H9 (cell line): ENCODE results near the gene TMEM266. TPM values are rescaled to one million over a fixed set of nuclear protein-coding genes. Genes with fewer than 3 reads are reported as not detected.

Source experiments
- DNase-seq: peaks from one replicate; pipeline ENCODE4 v3.0.0-alpha.2; 2017
- H2AFZ ChIP-seq: one replicate; pipeline ENCODE4 v1.6.1; 2013; ENCODE audit warnings: mild to moderate bottlenecking, low read length, control low read depth, moderate library complexity
- H2AK5ac ChIP-seq: 2 replicates; pipeline ENCODE4 v1.6.1; 2013; ENCODE audit warnings: low read length, control low read depth, mixed read lengths; ENCODE audit not compliant: insufficient read length
- H2BK120ac ChIP-seq: one replicate; pipeline ENCODE4 v1.6.1; 2013; ENCODE audit warnings: low read depth, mild to moderate bottlenecking, low read length, control low read depth, inconsistent platforms; ENCODE audit not compliant: poor library complexity, severe bottlenecking
- H2BK12ac ChIP-seq: 2 replicates; pipeline ENCODE4 v1.6.1; 2013; ENCODE audit warnings: low read length, control low read depth, mixed read lengths, low read depth; ENCODE audit not compliant: insufficient read length
- H2BK15ac ChIP-seq: 2 replicates; pipeline ENCODE4 v1.6.1; 2013; ENCODE audit warnings: low read depth, low read length, control low read depth
- H2BK20ac ChIP-seq: one replicate; pipeline ENCODE4 v1.6.1; 2013; ENCODE audit warnings: low read depth, mild to moderate bottlenecking, low read length, control low read depth, inconsistent platforms; ENCODE audit not compliant: poor library complexity, severe bottlenecking
- H2BK5ac ChIP-seq: 2 replicates; pipeline ENCODE4 v1.6.1; 2013; ENCODE audit warnings: low read length, control low read depth, mixed read lengths; ENCODE audit not compliant: insufficient read length
- H3K14ac ChIP-seq: 2 replicates; pipeline ENCODE4 v1.6.1; 2013; ENCODE audit warnings: low read length, control low read depth; ENCODE audit not compliant: insufficient read depth
- H3K18ac ChIP-seq: 2 replicates; pipeline ENCODE4 v1.6.1; 2013; ENCODE audit warnings: low read depth, mild to moderate bottlenecking, mixed read lengths, low read length, control low read depth; ENCODE audit not compliant: insufficient read length
- H3K23ac ChIP-seq: 2 replicates; pipeline ENCODE4 v1.6.1; 2013; ENCODE audit warnings: low read length, control low read depth, mixed read lengths, low read depth; ENCODE audit not compliant: insufficient read length
- H3K23me2 ChIP-seq: 2 replicates; pipeline ENCODE4 v1.6.1; 2013; ENCODE audit warnings: low read depth, mild to moderate bottlenecking, mixed read lengths, low read length, control low read depth; ENCODE audit not compliant: insufficient read length, poor library complexity, severe bottlenecking
- H3K27ac ChIP-seq: 2 replicates; pipeline ENCODE4 v1.5.1; 2013; ENCODE audit warnings: low read length, control low read depth, mixed read lengths, low read depth; ENCODE audit not compliant: insufficient read length
- H3K27me3 ChIP-seq: 2 replicates; pipeline ENCODE4 v1.6.1; 2013; ENCODE audit warnings: low read length, control low read depth, inconsistent platforms; ENCODE audit not compliant: insufficient read depth
- H3K4ac ChIP-seq: 2 replicates; pipeline ENCODE4 v1.6.1; 2013; ENCODE audit warnings: low read depth, mild to moderate bottlenecking, control low read depth, inconsistent platforms, low read length, moderate library complexity
- H3K4me1 ChIP-seq: 2 replicates; pipeline ENCODE4 v1.6.1; 2013; ENCODE audit warnings: low read length, control low read depth, inconsistent platforms; ENCODE audit not compliant: insufficient read depth
- H3K4me2 ChIP-seq: 2 replicates; pipeline ENCODE4 v1.6.1; 2013; ENCODE audit warnings: low read length, control low read depth, mixed read lengths; ENCODE audit not compliant: insufficient read length, insufficient read depth
- H3K56ac ChIP-seq: 2 replicates; pipeline ENCODE4 v1.6.1; 2013; ENCODE audit warnings: low read depth, mild to moderate bottlenecking, mixed read lengths, low read length, control low read depth; ENCODE audit not compliant: insufficient read length
- H3K79me1 ChIP-seq: 2 replicates; pipeline ENCODE4 v1.6.1; 2013; ENCODE audit warnings: low read depth, mild to moderate bottlenecking, moderate library complexity, low read length, control low read depth, inconsistent platforms; ENCODE audit not compliant: insufficient read depth, poor library complexity, severe bottlenecking
- H3K79me2 ChIP-seq: 2 replicates; pipeline ENCODE4 v1.6.1; 2013; ENCODE audit warnings: low read length, control low read depth, inconsistent platforms; ENCODE audit not compliant: insufficient read depth
- H3K9ac ChIP-seq: 2 replicates; pipeline ENCODE4 v1.6.1; 2013; ENCODE audit warnings: low read length, control low read depth, mixed read lengths; ENCODE audit not compliant: insufficient read length; ENCODE audit errors: extremely low read depth
- H3K9me3 ChIP-seq: one replicate; pipeline ENCODE4 v1.6.1; 2013; ENCODE audit warnings: low read depth, low read length, inconsistent platforms; ENCODE audit not compliant: control insufficient read depth
- H3T11ph ChIP-seq: one replicate; pipeline ENCODE4 v1.6.1; 2013; ENCODE audit warnings: mild to moderate bottlenecking, low read length, control low read depth, inconsistent platforms
- H4K20me1 ChIP-seq: one replicate; pipeline ENCODE4 v1.6.1; 2013; ENCODE audit not compliant: control insufficient read depth, insufficient read length, insufficient read depth
- H4K5ac ChIP-seq: 2 replicates; pipeline ENCODE4 v1.6.1; 2013; ENCODE audit warnings: low read depth, mild to moderate bottlenecking, mixed read lengths, low read length, control low read depth; ENCODE audit not compliant: insufficient read length
- H4K8ac ChIP-seq: replicated peaks from 2 replicates; pipeline ENCODE4 v1.6.1; 2013; ENCODE audit warnings: low read length, control low read depth, mixed read lengths, low read depth; ENCODE audit not compliant: insufficient read length
- H4K91ac ChIP-seq: 2 replicates; pipeline ENCODE4 v1.6.1; 2013; ENCODE audit warnings: low read depth, mild to moderate bottlenecking, moderate library complexity, mixed read lengths, low read length, control low read depth; ENCODE audit not compliant: insufficient read length
- H3K27ac Mint-ChIP-seq, 3 experiments: 2 replicates in 2 of 3; 3 replicates in 1 of 3; pipeline ENCODE4 v1.8.0; 2020 to 2021; ENCODE audit warnings: mixed read lengths in 3 of 3, mild to moderate bottlenecking in 1 of 3, moderate library complexity in 1 of 3
- H3K27me3 Mint-ChIP-seq: 2 replicates; pipeline ENCODE4 v1.8.0; 2021; ENCODE audit warnings: low read depth, mild to moderate bottlenecking, moderate library complexity, mixed read lengths
- H3K36me3 Mint-ChIP-seq, 3 experiments: 2 replicates in 2 of 3; 3 replicates in 1 of 3; pipeline ENCODE4 v1.8.0; 2020 to 2021; ENCODE audit warnings: low read depth in 3 of 3, mixed read lengths in 3 of 3; ENCODE audit not compliant: insufficient read depth in 1 of 3
- H3K4me1 Mint-ChIP-seq, 2 experiments: 2 replicates each; pipeline ENCODE4 v1.8.0; 2020; ENCODE audit warnings: mixed read lengths in 2 of 2
- H3K4me3 Mint-ChIP-seq, 2 experiments: 2 replicates in 1 of 2; 3 replicates in 1 of 2; pipeline ENCODE4 v1.8.0; 2020 to 2021; ENCODE audit warnings: mild to moderate bottlenecking in 2 of 2, mixed read lengths in 2 of 2, moderate library complexity in 1 of 2
- H3K9me3 Mint-ChIP-seq, 2 experiments: 2 replicates in 1 of 2; 3 replicates in 1 of 2; pipeline ENCODE4 v1.8.0; 2020; ENCODE audit warnings: mild to moderate bottlenecking in 2 of 2, mixed read lengths in 2 of 2, moderate library complexity in 1 of 2
- WGBS: extraction: QIAGEN DNeasy Blood & Tissue Kit; methylation state at CpG from one replicate; pipeline ENCODE4 v1.1.7; 2013; ENCODE audit warnings: missing lambda C conversion rate, low lambda C conversion rate, mixed read lengths; ENCODE audit not compliant: insufficient read length; ENCODE audit errors: extremely low coverage; 5-methylcytosine and 5-hydroxymethylcytosine counted together
- total RNA-seq: library from RNA; stranded (reverse); gene quantifications from 2 replicates; pipeline ENCODE4 v1.2.1, GENCODE V29; 2021
- TF ChIP-seq, protein P1 (sequence below): fragments of 200-600 bp; sonication (generic); conservative IDR thresholded peaks from 3 replicates; pipeline ENCODE4 v1.8.0; 2021; ENCODE audit warnings: antibody characterized with exemption, mild to moderate bottlenecking

The TMEM266 gene
- total RNA-seq, 1 experiment from 2014 or later = 0.81 TPM

DNA sequence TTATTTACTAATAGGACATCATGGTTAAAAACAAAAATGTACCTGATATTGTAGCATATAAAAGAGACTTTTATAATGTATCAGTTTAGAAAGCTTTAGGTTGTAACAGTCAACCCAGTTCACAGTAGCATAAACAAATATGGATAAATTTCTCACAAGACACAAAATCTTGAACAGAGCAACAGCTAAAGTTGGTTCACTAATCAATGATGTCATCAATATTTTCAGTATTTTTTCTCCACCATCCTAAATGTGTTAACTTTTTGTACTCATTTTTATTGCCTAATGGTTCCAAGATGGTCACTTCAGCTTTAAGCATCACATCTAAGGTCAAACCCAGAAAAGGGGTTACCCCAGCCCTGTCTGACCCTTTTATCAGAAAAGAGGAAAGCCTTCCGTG lies 26.3 kb upstream of the TMEM266 start:
- Histone ChIP-seq H4K8ac (no peak overlapping the region), H3K27ac (no peak overlapping the region), H4K91ac (no peak overlapping the region), H4K20me1 (no peaks in the 10 kb centered on the region), H3K14ac (no peak overlapping the region), H3K56ac (no peak overlapping the region), H3K79me1 (no peaks in the 10 kb centered on the region), H2AFZ (no peak overlapping the region), H3K23ac (no peak overlapping the region), H3K23me2 (no peaks in the 10 kb centered on the region), H3K4ac (no peak overlapping the region), H4K5ac (no peak overlapping the region), H2BK20ac (no peak overlapping the region), H3K4me2 (no peak overlapping the region), H3K18ac (no peak overlapping the region), H3T11ph (no peak overlapping the region), H3K4me1 (no peaks in the 10 kb centered on the region), H3K27me3 (no peaks in the 10 kb centered on the region), H2BK120ac (no peak overlapping the region), H2AK5ac (no peak overlapping the region), H2BK12ac (no peak overlapping the region), H3K79me2 (no peaks in the 10 kb centered on the region), H3K9me3 (no peaks in the 10 kb centered on the region), H2BK15ac (no peak overlapping the region), H2BK5ac (no peak overlapping the region), H3K9ac (no peak overlapping the region)
- Mint-ChIP-seq H3K27ac (no peak overlapping the region), H3K36me3 (no peaks in the 10 kb centered on the region), H3K27me3 (no peaks in the 10 kb centered on the region; the same call in none of the 2 replicates), H3K4me1 (peaks cover 17 to 32% of the 10 kb centered on the region in 2 experiments), H3K4me3 (no peak overlapping the region), H3K9me3 (no peaks in the 10 kb centered on the region)
- DNase-seq = no peak
- WGBS = no CpG with 5 or more reads among the region's 1 CpG
- TF ChIP-seq, protein P1, sequence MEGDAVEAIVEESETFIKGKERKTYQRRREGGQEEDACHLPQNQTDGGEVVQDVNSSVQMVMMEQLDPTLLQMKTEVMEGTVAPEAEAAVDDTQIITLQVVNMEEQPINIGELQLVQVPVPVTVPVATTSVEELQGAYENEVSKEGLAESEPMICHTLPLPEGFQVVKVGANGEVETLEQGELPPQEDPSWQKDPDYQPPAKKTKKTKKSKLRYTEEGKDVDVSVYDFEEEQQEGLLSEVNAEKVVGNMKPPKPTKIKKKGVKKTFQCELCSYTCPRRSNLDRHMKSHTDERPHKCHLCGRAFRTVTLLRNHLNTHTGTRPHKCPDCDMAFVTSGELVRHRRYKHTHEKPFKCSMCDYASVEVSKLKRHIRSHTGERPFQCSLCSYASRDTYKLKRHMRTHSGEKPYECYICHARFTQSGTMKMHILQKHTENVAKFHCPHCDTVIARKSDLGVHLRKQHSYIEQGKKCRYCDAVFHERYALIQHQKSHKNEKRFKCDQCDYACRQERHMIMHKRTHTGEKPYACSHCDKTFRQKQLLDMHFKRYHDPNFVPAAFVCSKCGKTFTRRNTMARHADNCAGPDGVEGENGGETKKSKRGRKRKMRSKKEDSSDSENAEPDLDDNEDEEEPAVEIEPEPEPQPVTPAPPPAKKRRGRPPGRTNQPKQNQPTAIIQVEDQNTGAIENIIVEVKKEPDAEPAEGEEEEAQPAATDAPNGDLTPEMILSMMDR = no peak
